SJSA1 (cell line): ENCODE data around the gene WWTR1. TPM values are rescaled to one million over a fixed set of nuclear protein-coding genes. Genes with fewer than 3 reads are reported as not detected.

Source experiments
- DNase-seq, 2 experiments: peaks; one replicate each; pipeline ENCODE4 v3.0.0-alpha.2; 2015 to 2020; ENCODE audit warnings: low spot score in 2 of 2, low read depth in 1 of 2
- H3K27ac ChIP-seq: fragments of 250-450 bp; sonication (Bioruptor Pico); 2 replicates; pipeline ENCODE4 v1.5.1; 2020; ENCODE audit warnings: mild to moderate bottlenecking, moderate library complexity
- H3K27me3 ChIP-seq: fragments of 250-450 bp; sonication (Bioruptor Pico); replicated peaks from 2 replicates; pipeline ENCODE4 v1.5.1; 2020; ENCODE audit warnings: mild to moderate bottlenecking, moderate library complexity
- H3K36me3 ChIP-seq: fragments of 250-450 bp; sonication (Bioruptor Pico); 2 replicates; pipeline ENCODE4 v1.5.1; 2020; ENCODE audit warnings: mild to moderate bottlenecking
- H3K4me1 ChIP-seq: fragments of 250-450 bp; sonication (Bioruptor Pico); replicated peaks from 2 replicates; pipeline ENCODE4 v1.6.1; 2021; ENCODE audit warnings: mild to moderate bottlenecking
- H3K4me3 ChIP-seq: fragments of 250-450 bp; sonication (Bioruptor Pico); 2 replicates; pipeline ENCODE4 v1.5.1; 2020; ENCODE audit warnings: mild to moderate bottlenecking
- H3K9me3 ChIP-seq: fragments of 250-450 bp; sonication (Bioruptor Pico); replicated peaks from 2 replicates; pipeline ENCODE4 v1.5.1; 2020; ENCODE audit warnings: mild to moderate bottlenecking
- total RNA-seq: library from RNA; depleted of rRNA; stranded (reverse); fragments of >200 nt; shearing (Covaris generic); gene quantifications from 2 replicates; pipeline ENCODE4 v1.2.3, GENCODE V29; 2014

The WWTR1 gene
- total RNA-seq, 1 experiment from 2014 or later: 43.0 TPM

- no peak for DNase-seq
- Histone ChIP-seq H3K36me3 (peaks cover 14% of the 10 kb centered on the region), H3K4me1 (peaks cover 69% of the 10 kb centered on the region), H3K27me3 (no peaks in the 10 kb centered on the region), H3K27ac (no peak overlapping the region), H3K4me3 (no peak overlapping the region), H3K9me3 (no peaks in the 10 kb centered on the region)
These were observed 106.3 kb downstream of the WWTR1 start for GRCh38 chr3:149551500-149551899.

GRCh38 chr3:149548669-149549065 is 109.2 kb downstream of the WWTR1 start:
- Histone ChIP-seq H3K9me3 (no peaks in the 10 kb centered on the region), H3K27me3 (no peaks in the 10 kb centered on the region), H3K36me3 (peaks cover 16% of the 10 kb centered on the region), H3K4me3 (no peak overlapping the region), H3K27ac (peak overlapping the region; percentile 70), H3K4me1 (peaks cover 40% of the 10 kb centered on the region)
- no peak for DNase-seq

- Histone ChIP-seq H3K4me3 (no peak overlapping the region), H3K27me3 (no peaks in the 10 kb centered on the region), H3K9me3 (no peaks in the 10 kb centered on the region), H3K4me1 (peaks cover 37% of the 10 kb centered on the region), H3K27ac (peak overlapping the region; percentile 70), H3K36me3 (peaks cover 16% of the 10 kb centered on the region)
- DNase-seq: peak; percentile 56 to 75
These were observed 109.7 kb downstream of the WWTR1 start for GRCh38 chr3:149547954-149548668.

- H3K27me3 ChIP-seq: no peaks in the 10 kb centered on the region
- DNase-seq: no peak
- peaks cover 12% of the 10 kb centered on the region for H3K36me3 ChIP-seq
- H3K4me1 ChIP-seq: peaks cover 37% of the 10 kb centered on the region
- peak overlapping the region; percentile 70 for H3K27ac ChIP-seq
- no peak overlapping the region for H3K4me3 ChIP-seq
- H3K9me3 ChIP-seq: no peaks in the 10 kb centered on the region
These were observed 110.4 kb downstream of the WWTR1 start for GRCh38 chr3:149547413-149547812.

GRCh38 chr3:149545049-149545448 is 112.8 kb downstream of the WWTR1 start:
- H3K4me1 ChIP-seq: peaks cover 59% of the 10 kb centered on the region
- no peak overlapping the region for H3K27ac ChIP-seq
- H3K36me3 ChIP-seq: peaks cover 18% of the 10 kb centered on the region
- H3K9me3 ChIP-seq: no peaks in the 10 kb centered on the region
- no peak for DNase-seq
- H3K27me3 ChIP-seq: no peaks in the 10 kb centered on the region
- no peak overlapping the region for H3K4me3 ChIP-seq

- peak; percentile 70 to 78 for DNase-seq
- Histone ChIP-seq H3K27ac (peak overlapping the region; percentile 77), H3K4me1 (peaks cover 55% of the 10 kb centered on the region), H3K4me3 (no peak overlapping the region), H3K27me3 (no peaks in the 10 kb centered on the region), H3K9me3 (no peaks in the 10 kb centered on the region), H3K36me3 (peaks cover 14% of the 10 kb centered on the region)
These were observed 115.2 kb downstream of the WWTR1 start for GRCh38 chr3:149542375-149543312.

- peaks cover 12% of the 10 kb centered on the region for H3K36me3 ChIP-seq
- peak; percentile 45 to 76 for DNase-seq
- no peaks in the 10 kb centered on the region for H3K27me3 ChIP-seq
- no peaks in the 10 kb centered on the region for H3K9me3 ChIP-seq
- H3K4me3 ChIP-seq: no peak overlapping the region
- peak overlapping the region; percentile 77 for H3K27ac ChIP-seq
- peaks cover 60% of the 10 kb centered on the region for H3K4me1 ChIP-seq
These were observed 116.7 kb downstream of the WWTR1 start for GRCh38 chr3:149541091-149541491.

GRCh38 chr3:149538371-149538770 is 119.5 kb downstream of the WWTR1 start:
- Histone ChIP-seq H3K9me3 (no peaks in the 10 kb centered on the region), H3K36me3 (peaks cover 15% of the 10 kb centered on the region), H3K4me1 (peaks cover 86% of the 10 kb centered on the region), H3K27me3 (no peaks in the 10 kb centered on the region), H3K27ac (no peak overlapping the region), H3K4me3 (no peak overlapping the region)
- no peak for DNase-seq

GRCh38 chr3:149536429-149536828 is 121.4 kb downstream of the WWTR1 start:
- peak; percentile 60 to 62 for DNase-seq
- Histone ChIP-seq H3K27me3 (no peaks in the 10 kb centered on the region), H3K27ac (peak overlapping the region; percentile 37), H3K9me3 (no peaks in the 10 kb centered on the region), H3K4me3 (no peak overlapping the region), H3K4me1 (peaks cover 80% of the 10 kb centered on the region), H3K36me3 (peaks cover 11% of the 10 kb centered on the region)

- peaks cover 73% of the 10 kb centered on the region for H3K4me1 ChIP-seq
- H3K27me3 ChIP-seq: no peaks in the 10 kb centered on the region
- H3K27ac ChIP-seq: peak overlapping the region; percentile 37
- H3K9me3 ChIP-seq: no peaks in the 10 kb centered on the region
- H3K36me3 ChIP-seq: peaks cover 11% of the 10 kb centered on the region
- no peak for DNase-seq
- H3K4me3 ChIP-seq: no peak overlapping the region
These were observed 122.5 kb downstream of the WWTR1 start for GRCh38 chr3:149535333-149535685.

GRCh38 chr3:149534671-149535332 is 123.0 kb downstream of the WWTR1 start:
- Histone ChIP-seq H3K4me3 (no peak overlapping the region), H3K9me3 (no peaks in the 10 kb centered on the region), H3K4me1 (peaks cover 67% of the 10 kb centered on the region), H3K27me3 (no peaks in the 10 kb centered on the region), H3K27ac (peak overlapping the region; percentile 37), H3K36me3 (peaks cover 11% of the 10 kb centered on the region)
- DNase-seq: peak; percentile 46 to 63

GRCh38 chr3:149534082-149534481 is 123.7 kb downstream of the WWTR1 start:
- H3K4me1 ChIP-seq: peaks cover 63% of the 10 kb centered on the region
- no peaks in the 10 kb centered on the region for H3K27me3 ChIP-seq
- DNase-seq: no peak
- H3K9me3 ChIP-seq: no peaks in the 10 kb centered on the region
- peaks cover 12% of the 10 kb centered on the region for H3K36me3 ChIP-seq
- no peak overlapping the region for H3K4me3 ChIP-seq
- peak overlapping the region; percentile 37 for H3K27ac ChIP-seq

GRCh38 chr3:149532489-149533180 is 125.2 kb downstream of the WWTR1 start:
- H3K9me3 ChIP-seq: no peaks in the 10 kb centered on the region
- no peak overlapping the region for H3K4me3 ChIP-seq
- H3K27me3 ChIP-seq: no peaks in the 10 kb centered on the region
- no peak overlapping the region for H3K27ac ChIP-seq
- DNase-seq: no peak
- peaks cover 13% of the 10 kb centered on the region for H3K36me3 ChIP-seq
- H3K4me1 ChIP-seq: peaks cover 75% of the 10 kb centered on the region
